Iris pigment epithelial cell (primary cell): Measurements from ENCODE around the gene FAM53B.
"Not testable (repeated sequence)": the region's sequence is repeated elsewhere in the genome, so short reads cannot be mapped to it uniquely, and the experiment has no call there.

Experiments used
- DNase-seq: peaks from one replicate; pipeline ENCODE4 v3.0.0-alpha.2; 2011; ENCODE audit warnings: low read depth

The FAM53B gene

GRCh38 chr10:124628676-124629021 lies 115.5 kb downstream of the FAM53B start:
- DNase-seq = no peak

- DNase-seq = no peak
These were observed 116.1 kb downstream of the FAM53B start for GRCh38 chr10:124627866-124628675.

- no peak for DNase-seq
These were observed 117.3 kb downstream of the FAM53B start for GRCh38 chr10:124626759-124627380.

GRCh38 chr10:124625831-124626238 lies 118.3 kb downstream of the FAM53B start:
- DNase-seq = no peak

GRCh38 chr10:124624895-124625294 lies 119.3 kb downstream of the FAM53B start:
- DNase-seq = no peak

- DNase-seq = no peak
These were observed 119.7 kb downstream of the FAM53B start for GRCh38 chr10:124624466-124624865.

- DNase-seq = no peak
These were observed 120.2 kb downstream of the FAM53B start for GRCh38 chr10:124624006-124624405.

GRCh38 chr10:124622866-124623536 lies 121.2 kb downstream of the FAM53B start:
- DNase-seq = no peak

- DNase-seq = no peak
These were observed 122.0 kb downstream of the FAM53B start for GRCh38 chr10:124622158-124622557.

GRCh38 chr10:124621637-124622036 lies 122.5 kb downstream of the FAM53B start:
- no peak for DNase-seq

- no peak for DNase-seq
These were observed 124.2 kb downstream of the FAM53B start for GRCh38 chr10:124619802-124620490.

GRCh38 chr10:124619195-124619594 lies 125.0 kb downstream of the FAM53B start:
- DNase-seq = peak; percentile 28

- DNase-seq = no peak
These were observed 125.6 kb downstream of the FAM53B start for GRCh38 chr10:124618470-124619073.

- no peak for DNase-seq
These were observed 127.4 kb downstream of the FAM53B start for GRCh38 chr10:124616836-124617130.

GRCh38 chr10:124616040-124616835 lies 127.9 kb downstream of the FAM53B start:
- no peak for DNase-seq

- no peak for DNase-seq
These were observed 128.9 kb downstream of the FAM53B start for GRCh38 chr10:124615259-124615658.

GRCh38 chr10:124614003-124614659 lies 130.0 kb downstream of the FAM53B start:
- no peak for DNase-seq

- DNase-seq = peak; percentile 76
These were observed 131.3 kb downstream of the FAM53B start for GRCh38 chr10:124612611-124613498.

- no peak for DNase-seq
These were observed 132.4 kb downstream of the FAM53B start for GRCh38 chr10:124611738-124612137.

- DNase-seq = not testable (repeated sequence)
These were observed 133.3 kb downstream of the FAM53B start for GRCh38 chr10:124610851-124611250.
